Measurements from ENCODE around the gene TBCEL. TPM values are rescaled to one million over a fixed set of nuclear protein-coding genes. Genes with fewer than 3 reads are reported as not detected.

Gene TBCEL
- total RNA-seq, 1 experiment from 2014 or later = 17.7 TPM

GRCh38 chr11:121132211-121132976 is 108.5 kb downstream of the TBCEL start:
- Histone ChIP-seq H3K27me3 (ENCODE audit: insufficient read depth, low read length) (no peaks in the 10 kb centered on the region), H3K4me3 (replicated peaks in 1 of 2; ENCODE audit: low read depth in 1 of 2, low read length in 2 of 2) (peak overlapping the region in 1 of 2 experiments; percentile 22; a peak in 1 of 4 replicates), H3K4me2 (ENCODE audit: low read length) (peak overlapping the region; percentile 69), H4K20me1 (ENCODE audit: insufficient read depth) (no peaks in the 10 kb centered on the region), H3K9me3 (ENCODE audit: control insufficient read depth in 1 of 2, insufficient read depth in 1 of 2, low read depth in 1 of 2, low read length in 2 of 2) (no peaks in the 10 kb centered on the region), H2AFZ (ENCODE audit: low read depth, low read length, poor library complexity, severe bottlenecking) (peak overlapping the region; percentile 83), H3K4me1 (ENCODE audit: control insufficient read depth in 1 of 2, insufficient read depth in 2 of 2, low read length in 2 of 2) (peaks cover 25 to 33% of the 10 kb centered on the region in 2 experiments), H3K27ac (ENCODE audit: low read depth, low read length) (peak overlapping the region; percentile 33; the same call in 1 of the 2 replicates), H3K36me3 (ENCODE audit: control insufficient read depth in 1 of 2, insufficient read depth in 2 of 2, low read length in 2 of 2) (no peaks in the 10 kb centered on the region), H3K9me2 (ENCODE audit: insufficient read depth) (no peaks in the 10 kb centered on the region), H3K9ac (ENCODE audit: low read length) (no peak overlapping the region), H3K79me2 (ENCODE audit: insufficient read depth, low read length) (no peaks in the 10 kb centered on the region)
- ChIA-PET POLR2A (no interaction called here), RAD21 (ENCODE audit: low non-redundant PET in 1 of 2, low total read pairs in 2 of 2, uncharacterized antibody in 2 of 2, unreplicated experiment in 2 of 2) (no interaction called here), CTCF (interaction anchor here (1.1 kb wide), 1 partner anchor 62 kb away, joined by 3 read pairs; no protein-coding TSS in a partner anchor)
- ATAC-seq = peak; percentile 80
- intact Hi-C loops (cut with micrococcal nuclease) = no loop called here
- peak; percentile 54 for DNase-seq (ENCODE audit: low read depth, low spot score)
- no TSS peak for BruUV-seq (replicated peaks)
- TF ChIP-seq EZH2 (IDR thresholded peaks at IDR 0.05) = no peak
- peak; percentile 42; the same call in 1 of the 2 replicates for TF ChIP-seq FOSL1 (IDR thresholded peaks at IDR 0.05; ENCODE audit: low read depth)
- TF ChIP-seq EGR1 (IDR thresholded peaks at IDR 0.05; ENCODE audit: low read depth) = no peak
- peak; percentile 8 to 59 (median 47); a peak in 4 of 6 replicates for TF ChIP-seq CTCF (IDR thresholded peaks at IDR 0.05 in 2 of 3, conservative IDR thresholded peaks at IDR 0.05 in 1 of 3; ENCODE audit: borderline replicate concordance in 1 of 3, insufficient read depth in 1 of 3, low read depth in 2 of 3, low read length in 2 of 3)
- no peak for TF ChIP-seq JUND (IDR thresholded peaks at IDR 0.05)
- TF ChIP-seq, protein P1, sequence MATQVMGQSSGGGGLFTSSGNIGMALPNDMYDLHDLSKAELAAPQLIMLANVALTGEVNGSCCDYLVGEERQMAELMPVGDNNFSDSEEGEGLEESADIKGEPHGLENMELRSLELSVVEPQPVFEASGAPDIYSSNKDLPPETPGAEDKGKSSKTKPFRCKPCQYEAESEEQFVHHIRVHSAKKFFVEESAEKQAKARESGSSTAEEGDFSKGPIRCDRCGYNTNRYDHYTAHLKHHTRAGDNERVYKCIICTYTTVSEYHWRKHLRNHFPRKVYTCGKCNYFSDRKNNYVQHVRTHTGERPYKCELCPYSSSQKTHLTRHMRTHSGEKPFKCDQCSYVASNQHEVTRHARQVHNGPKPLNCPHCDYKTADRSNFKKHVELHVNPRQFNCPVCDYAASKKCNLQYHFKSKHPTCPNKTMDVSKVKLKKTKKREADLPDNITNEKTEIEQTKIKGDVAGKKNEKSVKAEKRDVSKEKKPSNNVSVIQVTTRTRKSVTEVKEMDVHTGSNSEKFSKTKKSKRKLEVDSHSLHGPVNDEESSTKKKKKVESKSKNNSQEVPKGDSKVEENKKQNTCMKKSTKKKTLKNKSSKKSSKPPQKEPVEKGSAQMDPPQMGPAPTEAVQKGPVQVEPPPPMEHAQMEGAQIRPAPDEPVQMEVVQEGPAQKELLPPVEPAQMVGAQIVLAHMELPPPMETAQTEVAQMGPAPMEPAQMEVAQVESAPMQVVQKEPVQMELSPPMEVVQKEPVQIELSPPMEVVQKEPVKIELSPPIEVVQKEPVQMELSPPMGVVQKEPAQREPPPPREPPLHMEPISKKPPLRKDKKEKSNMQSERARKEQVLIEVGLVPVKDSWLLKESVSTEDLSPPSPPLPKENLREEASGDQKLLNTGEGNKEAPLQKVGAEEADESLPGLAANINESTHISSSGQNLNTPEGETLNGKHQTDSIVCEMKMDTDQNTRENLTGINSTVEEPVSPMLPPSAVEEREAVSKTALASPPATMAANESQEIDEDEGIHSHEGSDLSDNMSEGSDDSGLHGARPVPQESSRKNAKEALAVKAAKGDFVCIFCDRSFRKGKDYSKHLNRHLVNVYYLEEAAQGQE (IDR thresholded peaks at IDR 0.05; ENCODE audit: low read depth) = no peak
- 0 out of 2 replicates have a peak, but pooled peaks have one; percentile 10 for TF ChIP-seq RAD21 (IDR thresholded peaks at IDR 0.05; ENCODE audit: low read depth)
- no peak for TF ChIP-seq TCF7L2 (IDR thresholded peaks at IDR 0.05; ENCODE audit: borderline replicate concordance, extremely low read depth, insufficient read depth, insufficient read length)
- TF ChIP-seq ZNF274 (IDR thresholded peaks at IDR 0.05; ENCODE audit: low read depth, low read length) = no peak
- no peak for TF ChIP-seq EZH2phosphoT487 (IDR thresholded peaks at IDR 0.05; ENCODE audit: borderline replicate concordance)
- TF ChIP-seq SRF (IDR thresholded peaks at IDR 0.05; ENCODE audit: low read depth) = no peak
- TF ChIP-seq ELF1 (IDR thresholded peaks at IDR 0.05; ENCODE audit: borderline replicate concordance, low read depth) = no peak
- TF ChIP-seq ZBTB33 (IDR thresholded peaks at IDR 0.05; ENCODE audit: extremely low read depth, insufficient replicate concordance, low read length) = no peak
- no peak for TF ChIP-seq CEBPB (IDR thresholded peaks at IDR 0.05; ENCODE audit: low read depth)
- TF ChIP-seq SIN3A (IDR thresholded peaks at IDR 0.05; ENCODE audit: low read depth) = no peak
- TF ChIP-seq YY1 (IDR thresholded peaks at IDR 0.05; ENCODE audit: extremely low read depth, insufficient replicate concordance, low read depth, low read length) = no peak
- TF ChIP-seq CBX3 (IDR thresholded peaks at IDR 0.05; ENCODE audit: low read depth) = no peak
- TF ChIP-seq ZFX (IDR thresholded peaks at IDR 0.05) = no peak
- TF ChIP-seq ATF3 (IDR thresholded peaks at IDR 0.05) = no peak
